Measurements from ENCODE around the gene CTRL.

CTRL gene

GRCh38 chr16:67882374-67883145 lies 49.1 kb downstream of the CTRL start:
- no peak for TF ChIP-seq CTCF (IDR thresholded peaks at IDR 0.05; ENCODE audit: low read depth, low read length)
- peaks cover 7% of the 10 kb centered on the region for H3K4me1 ChIP-seq
- DNase-seq = no peak
- H3K4me3 ChIP-seq (ENCODE audit: low read depth, low read length) = no peak overlapping the region
- H3K36me3 ChIP-seq = peaks cover 66% of the 10 kb centered on the region
- no peaks in the 10 kb centered on the region for H3K9me3 ChIP-seq
- H3K27me3 ChIP-seq = no peaks in the 10 kb centered on the region

GRCh38 chr16:67881621-67882161 lies 50.0 kb downstream of the CTRL start:
- DNase-seq = no peak
- peaks cover 7% of the 10 kb centered on the region for H3K4me1 ChIP-seq
- no peak overlapping the region for H3K4me3 ChIP-seq (ENCODE audit: low read depth, low read length)
- H3K9me3 ChIP-seq = no peaks in the 10 kb centered on the region
- no peaks in the 10 kb centered on the region for H3K27me3 ChIP-seq
- peaks cover 75% of the 10 kb centered on the region for H3K36me3 ChIP-seq
- no peak for TF ChIP-seq CTCF (IDR thresholded peaks at IDR 0.05; ENCODE audit: low read depth, low read length)

- peaks cover 78% of the 10 kb centered on the region for H3K36me3 ChIP-seq
Measured at GRCh38 chr16:67880584-67880983, 51.1 kb downstream of the CTRL start.

GRCh38 chr16:67879936-67880335 lies 51.7 kb downstream of the CTRL start:
- Histone ChIP-seq H3K36me3 (peaks cover 78% of the 10 kb centered on the region), H3K4me1 (peaks cover 2% of the 10 kb centered on the region), H3K4me3 (ENCODE audit: low read depth, low read length) (no peak overlapping the region), H3K27me3 (no peaks in the 10 kb centered on the region), H3K9me3 (no peaks in the 10 kb centered on the region)
- no peak for DNase-seq
- no peak for TF ChIP-seq CTCF (IDR thresholded peaks at IDR 0.05; ENCODE audit: low read depth, low read length)

More at GRCh38 chr16:67880584-67880983, 51.1 kb downstream of the CTRL start:
- H3K4me1 ChIP-seq = peaks cover 7% of the 10 kb centered on the region
- no peak overlapping the region for H3K4me3 ChIP-seq (ENCODE audit: low read depth, low read length)
- TF ChIP-seq CTCF (IDR thresholded peaks at IDR 0.05; ENCODE audit: low read depth, low read length) = no peak
- no peak for DNase-seq
- no peaks in the 10 kb centered on the region for H3K9me3 ChIP-seq
- H3K27me3 ChIP-seq = no peaks in the 10 kb centered on the region
